Heart left ventricle (tissue), 16 donors: ENCODE results near the gene ZNF474. TPM values are rescaled to one million over a fixed set of nuclear protein-coding genes. Genes with fewer than 3 reads are reported as not detected.

Experiments
- ATAC-seq, 4 donors: fragments of 200-7000 bp; cut with Tn5 transposase; one replicate each; pipeline ENCODE4 v1.9.1; 2020 to 2022; ENCODE audit warnings: moderate library complexity in 4 of 4, mild to moderate bottlenecking in 3 of 4, moderate number of reproducible peaks in 1 of 4
- DNase-seq, 5 donors: peaks; one replicate each; pipeline ENCODE4 v3.0.0-alpha.2; 2020
- H3K27ac ChIP-seq, 12 donors: fragments of 200-600 bp; sonication (generic) in 4 of 12; one replicate each; pipeline versions ENCODE4 v1.5.0 to v1.8.0; 2016 to 2022; ENCODE audit warnings: mild to moderate bottlenecking in 2 of 12
- H3K27me3 ChIP-seq, 9 donors: fragments of 200-600 bp; sonication (generic) in 2 of 9; one replicate each; pipeline versions ENCODE4 v1.5.1 to v1.8.0; 2016 to 2022; ENCODE audit warnings: mild to moderate bottlenecking in 3 of 9
- H3K36me3 ChIP-seq, 9 donors: fragments of 200-600 bp; sonication (generic) in 2 of 9; one replicate each; pipeline versions ENCODE4 v1.5.0 to v1.8.0; 2018 to 2022; ENCODE audit warnings: mild to moderate bottlenecking in 2 of 9
- H3K4me1 ChIP-seq, 12 donors: fragments of 200-600 bp; sonication (generic) in 4 of 12; one replicate each; pipeline versions ENCODE4 v1.5.0 to v1.8.0; 2016 to 2022; ENCODE audit warnings: mild to moderate bottlenecking in 3 of 12
- H3K4me3 ChIP-seq, 12 donors: fragments of 200-600 bp; sonication (generic) in 4 of 12; one replicate each; pipeline versions ENCODE4 v1.5.0 to v1.8.0; 2017 to 2022; ENCODE audit warnings: mild to moderate bottlenecking in 9 of 12, moderate library complexity in 4 of 12
- H3K9me3 ChIP-seq, 12 donors: fragments of 200-600 bp; sonication (generic) in 4 of 12; one replicate each; pipeline versions ENCODE4 v1.5.0 to v1.8.0; 2016 to 2022; ENCODE audit warnings: mild to moderate bottlenecking in 1 of 12
- CTCF ChIP-seq, 12 donors: fragments of 200-600 bp; sonication (generic) in 4 of 12; IDR thresholded peaks; one replicate each; pipeline versions ENCODE4 v1.5.0 to v1.8.0; 2018 to 2022; ENCODE audit warnings: antibody characterized with exemption in 12 of 12, mild to moderate bottlenecking in 5 of 12
- POLR2A ChIP-seq, 2 donors: fragments of 450-650 bp; IDR thresholded peaks; one replicate each; pipeline ENCODE4 v1.6.1; 2017; ENCODE audit warnings: antibody characterized with exemption in 2 of 2, mild to moderate bottlenecking in 2 of 2, moderate library complexity in 2 of 2
- WGBS, 4 donors: extraction: QIAGEN DNeasy Blood & Tissue Kit in 2 of 4; methylation state at CpG; one replicate each; pipeline versions ENCODE4 v1.1.5 to v1.1.7; 2013 to 2018; 5-methylcytosine and 5-hydroxymethylcytosine counted together
- intact Hi-C, 10 donors: fragments of 100-400 bp; cut with DNase I; formaldehyde crosslinking; loops; one replicate each; pipeline versions ENCODE4 v1.11.1 to v1.14.2; 2022
- polyA plus RNA-seq, 2 donors: library from polyadenylated mRNA; stranded (reverse); fragments of 200-250 nt; gene quantifications; one replicate each; pipeline ENCODE4 v1.2.3, GENCODE V29; 2013
- total RNA-seq, 9 donors: library from RNA; depleted of rRNA in 2 of 9; stranded (reverse); fragments of >200 nt in 2 of 9; fragmentation: NEBNext Ultra II Directional in 3 of 9; extraction: Animal tissue kit (Norgen Biotek cat#: 25700) in 3 of 9; gene quantifications; one replicate each; pipeline versions ENCODE4 v1.1.0 to v1.2.4, GENCODE V29; 2016 to 2023
- donor health status: ischemic (EF 13 %, LVEDD 7.1; RV severe dilation, severe dysfunction).
- donor health status: healthy with polysubstance abuse.
- donor health status: DM: no; HTN: yes; CAD: no.
- donor health status: DM: no; HTN: no; CAD: no.
- donor health status: ischemic (EF 25% LVEDD 6.9; RV normal size, moderate dysfunction).
- donor health status: ischemic (EF 25% LVEDD 5.7; RV mildly dilated, moderate dysfunction).
- donor health status: healthy.
- donor health status: DM: yes; HTN: yes; CAD: no.
- donor health status: ischemic (EF 35%, LVEDD 5.7; RV mildly dilated, moderate dysfunction).
- donor health status: nonischemic (EF 11% LVEDD 7.7; RV severe dilation, severe dysfunction).
- donor health status: DM: yes; HTN: yes; CAD: no.
- donor health status: PGD.
- donor health status: ischemic (EF 29% LVEDD 5.4; RV normal size, mild dysfunction).
- donor health status: nonischemic (EF 23%, LVEDD 6.1; RV moderate dilation, normal function).

ZNF474 gene
- total and polyA plus RNA-seq, 11 donors = 0.03 to 0.25 (median 0.16) TPM; not detected in 6

- H3K4me3 ChIP-seq = no peak overlapping the region
- peaks cover 0 to 13% (median 0%) of the 10 kb centered on the region in 12 donors for H3K4me1 ChIP-seq
- no peaks in the 10 kb centered on the region for H3K27me3 ChIP-seq
- intact Hi-C loops = no loop called here
- TF ChIP-seq POLR2A (IDR thresholded peaks at IDR 0.05) = no peak
- TF ChIP-seq CTCF (IDR thresholded peaks at IDR 0.05) = no peak
- no peak for ATAC-seq
- H3K36me3 ChIP-seq = no peaks in the 10 kb centered on the region
- H3K9me3 ChIP-seq = no peaks in the 10 kb centered on the region
- WGBS, 4 donors = 67 to 82% (median 76%) methylated on average over 2 of the region's 2 CpGs
- no peak for DNase-seq
- no peak overlapping the region for H3K27ac ChIP-seq
Observed at GRCh38 chr5:122130152-122130551, 806 bp downstream of the ZNF474 start.

GRCh38 chr5:122137702-122138101 is 8.4 kb downstream of the ZNF474 start:
- Histone ChIP-seq H3K27me3 (no peaks in the 10 kb centered on the region), H3K9me3 (no peaks in the 10 kb centered on the region), H3K27ac (no peak overlapping the region), H3K4me1 (no peaks in the 10 kb centered on the region), H3K36me3 (no peaks in the 10 kb centered on the region), H3K4me3 (no peak overlapping the region)
- TF ChIP-seq CTCF (IDR thresholded peaks at IDR 0.05) = no peak
- no peak for TF ChIP-seq POLR2A (IDR thresholded peaks at IDR 0.05)
- ATAC-seq = no peak
- intact Hi-C loops = no loop called here
- DNase-seq = no peak
- WGBS, 4 donors = 80 to 91% (median 90%) methylated on average over 4 of the region's 4 CpGs

GRCh38 chr5:122138356-122138755 is 9.0 kb downstream of the ZNF474 start:
- H3K4me1 ChIP-seq = no peaks in the 10 kb centered on the region
- no peak overlapping the region for H3K4me3 ChIP-seq
- no peaks in the 10 kb centered on the region for H3K36me3 ChIP-seq
- H3K27me3 ChIP-seq = no peaks in the 10 kb centered on the region
- no peak overlapping the region for H3K27ac ChIP-seq
- ATAC-seq (no peak), DNase-seq (no peak)
- no peak for TF ChIP-seq CTCF (IDR thresholded peaks at IDR 0.05)
- no peaks in the 10 kb centered on the region for H3K9me3 ChIP-seq
- WGBS, 4 donors = 70 to 81% (median 76%) methylated on average over 3 of the region's 3 CpGs
- intact Hi-C loops = no loop called here

- no peak overlapping the region for H3K4me3 ChIP-seq
- H3K27me3 ChIP-seq = no peaks in the 10 kb centered on the region
- DNase-seq (no peak), ATAC-seq (no peak)
- no peak overlapping the region for H3K27ac ChIP-seq
- intact Hi-C loops = no loop called here
- WGBS, 4 donors = 84 to 96% (median 92%) methylated on average over 3 of the region's 3 CpGs
- H3K36me3 ChIP-seq = no peaks in the 10 kb centered on the region
- TF ChIP-seq CTCF (IDR thresholded peaks at IDR 0.05) = no peak
- no peak for TF ChIP-seq POLR2A (IDR thresholded peaks at IDR 0.05)
- no peaks in the 10 kb centered on the region for H3K4me1 ChIP-seq
- H3K9me3 ChIP-seq = no peaks in the 10 kb centered on the region
Observed at GRCh38 chr5:122140900-122141299, 11.6 kb downstream of the ZNF474 start.
